Right atrium auricular region (tissue), 2 donors: ENCODE data around the gene FSTL1. TPM values are rescaled to one million over a fixed set of nuclear protein-coding genes. Genes with fewer than 3 reads are reported as not detected.

Experiments used
- DNase-seq: peaks from one replicate; pipeline ENCODE4 v3.0.0-alpha.2; 2019; ENCODE audit warnings: low spot score
- H3K27ac ChIP-seq, 2 donors: fragments of 200-600 bp; sonication (generic); 1 replicate in 1 of 2; 2 replicates in 1 of 2; pipeline ENCODE4 v1.5.1; 2016 to 2019
- H3K27me3 ChIP-seq, 2 donors: fragments of 200-600 bp; sonication (generic); one replicate each; pipeline versions ENCODE4 v1.5.1 to v1.6.0; 2017 to 2019
- H3K36me3 ChIP-seq: fragments of 200-600 bp; sonication (generic); one replicate; pipeline ENCODE4 v1.5.1; 2016
- H3K4me1 ChIP-seq, 2 donors: fragments of 200-600 bp; sonication (generic); one replicate each; pipeline versions ENCODE4 v1.5.1 to v1.6.0; 2017 to 2019
- H3K4me3 ChIP-seq, 2 donors: fragments of 200-600 bp; sonication (generic); 1 replicate in 1 of 2; 2 replicates in 1 of 2; pipeline ENCODE4 v1.5.1; 2017 to 2019; ENCODE audit warnings: mild to moderate bottlenecking in 1 of 2, moderate library complexity in 1 of 2
- H3K9me3 ChIP-seq, 2 donors: fragments of 200-600 bp; sonication (generic); one replicate each; pipeline ENCODE4 v1.5.1; 2019
- total RNA-seq, 2 donors: library from RNA; depleted of rRNA; stranded (reverse); fragments of >200 nt; gene quantifications; one replicate each; pipeline ENCODE4 v1.1.0, GENCODE V29; 2016
- TF ChIP-seq, protein P1 (sequence below), 2 donors: fragments of 200-600 bp; sonication (generic); IDR thresholded peaks; one replicate each; pipeline ENCODE4 v1.5.1; 2019; ENCODE audit warnings: antibody characterized with exemption in 2 of 2

Gene FSTL1
- total RNA-seq, 2 donors from 2014 or later: 327 to 380 TPM

DNA sequence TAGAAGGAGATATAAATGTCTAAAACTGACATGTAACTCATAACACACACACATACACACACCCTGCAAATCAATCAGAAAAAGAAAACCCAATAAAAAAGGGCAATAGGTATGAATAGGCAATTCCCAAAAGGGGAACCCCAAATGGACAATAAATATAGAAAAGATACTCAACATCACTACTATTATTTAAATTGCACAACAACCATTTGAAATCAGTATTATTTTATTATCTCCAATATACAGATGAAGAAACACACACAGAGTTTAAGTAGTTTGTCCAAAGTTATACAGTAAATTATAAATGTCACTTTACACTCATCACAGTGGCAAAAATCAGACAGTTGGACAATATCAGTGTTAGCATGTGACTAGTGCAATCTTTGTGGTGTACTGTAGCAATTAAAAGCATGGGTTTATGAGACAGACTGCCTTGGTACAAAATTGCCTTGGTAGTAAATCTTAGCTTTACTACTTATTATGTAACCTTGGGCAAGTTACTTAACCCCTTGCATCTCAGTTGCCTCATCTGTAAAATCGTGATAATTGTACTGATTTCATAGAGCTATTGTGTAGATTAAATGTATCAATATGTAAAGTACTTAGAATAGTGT is 3.4 kb upstream of the FSTL1 start:
- TF ChIP-seq, protein P1, sequence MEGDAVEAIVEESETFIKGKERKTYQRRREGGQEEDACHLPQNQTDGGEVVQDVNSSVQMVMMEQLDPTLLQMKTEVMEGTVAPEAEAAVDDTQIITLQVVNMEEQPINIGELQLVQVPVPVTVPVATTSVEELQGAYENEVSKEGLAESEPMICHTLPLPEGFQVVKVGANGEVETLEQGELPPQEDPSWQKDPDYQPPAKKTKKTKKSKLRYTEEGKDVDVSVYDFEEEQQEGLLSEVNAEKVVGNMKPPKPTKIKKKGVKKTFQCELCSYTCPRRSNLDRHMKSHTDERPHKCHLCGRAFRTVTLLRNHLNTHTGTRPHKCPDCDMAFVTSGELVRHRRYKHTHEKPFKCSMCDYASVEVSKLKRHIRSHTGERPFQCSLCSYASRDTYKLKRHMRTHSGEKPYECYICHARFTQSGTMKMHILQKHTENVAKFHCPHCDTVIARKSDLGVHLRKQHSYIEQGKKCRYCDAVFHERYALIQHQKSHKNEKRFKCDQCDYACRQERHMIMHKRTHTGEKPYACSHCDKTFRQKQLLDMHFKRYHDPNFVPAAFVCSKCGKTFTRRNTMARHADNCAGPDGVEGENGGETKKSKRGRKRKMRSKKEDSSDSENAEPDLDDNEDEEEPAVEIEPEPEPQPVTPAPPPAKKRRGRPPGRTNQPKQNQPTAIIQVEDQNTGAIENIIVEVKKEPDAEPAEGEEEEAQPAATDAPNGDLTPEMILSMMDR (IDR thresholded peaks at IDR 0.05): no peak
- DNase-seq: no peak
- Histone ChIP-seq H3K9me3 (no peaks in the 10 kb centered on the region), H3K4me3 (no peak overlapping the region), H3K27ac (no peak overlapping the region), H3K36me3 (no peaks in the 10 kb centered on the region), H3K4me1 (peaks cover 0 to 10% of the 10 kb centered on the region in 2 donors), H3K27me3 (no peaks in the 10 kb centered on the region)

DNA sequence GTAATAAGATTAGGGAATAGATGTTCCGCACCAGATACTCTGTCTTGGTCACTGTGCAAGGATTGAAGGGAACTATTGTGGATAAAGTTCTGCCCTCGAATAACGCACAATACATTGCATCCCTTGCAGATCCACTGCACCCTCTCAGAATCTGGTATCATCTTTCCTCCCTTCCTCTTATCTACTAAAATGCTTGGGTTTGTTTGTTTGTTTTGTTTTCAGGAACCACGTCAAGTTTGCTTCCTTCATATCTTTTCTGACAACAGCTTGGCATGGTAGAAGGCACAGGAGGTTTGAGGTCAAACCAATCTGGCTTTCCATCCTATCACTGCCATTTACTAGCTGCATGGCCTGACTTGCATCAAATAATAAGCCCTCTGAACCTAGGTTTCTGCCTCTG is 2.0 kb upstream of the FSTL1 start:
- no peaks in the 10 kb centered on the region for H3K9me3 ChIP-seq
- H3K27me3 ChIP-seq: no peaks in the 10 kb centered on the region
- no peaks in the 10 kb centered on the region for H3K36me3 ChIP-seq
- no peak for DNase-seq
- no peak overlapping the region for H3K4me3 ChIP-seq
- H3K27ac ChIP-seq: no peak overlapping the region
- TF ChIP-seq, protein P1 (IDR thresholded peaks at IDR 0.05): no peak
- peaks cover 0 to 24% of the 10 kb centered on the region in 2 donors for H3K4me1 ChIP-seq

DNA sequence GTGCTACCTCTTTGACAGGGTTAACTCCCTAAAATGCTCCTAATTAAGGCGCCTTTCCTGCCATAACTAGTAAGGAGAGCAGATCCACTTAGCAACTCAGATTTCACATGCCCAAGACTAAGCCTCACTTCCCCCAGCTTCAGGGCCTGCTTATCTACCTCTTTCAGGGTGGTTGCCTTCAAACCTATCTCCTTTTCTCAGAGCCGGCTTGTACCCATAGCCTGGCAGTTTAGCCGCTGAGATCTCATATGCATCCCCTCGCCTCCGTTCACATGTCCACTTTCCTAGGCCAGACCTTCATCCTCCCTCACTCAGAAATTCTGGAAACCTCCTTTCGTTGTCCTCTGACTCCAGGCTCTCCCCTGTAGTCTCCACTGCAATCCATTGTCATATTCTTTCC is 1.0 kb upstream of the FSTL1 start:
- Histone ChIP-seq H3K4me3 (peak overlapping the region; percentile 81 to 93), H3K4me1 (peaks cover 0 to 34% of the 10 kb centered on the region in 2 donors), H3K36me3 (peaks cover 10% of the 10 kb centered on the region), H3K9me3 (no peaks in the 10 kb centered on the region), H3K27me3 (no peaks in the 10 kb centered on the region), H3K27ac (peak overlapping the region; percentile 92 to 97)
- TF ChIP-seq, protein P1 (IDR thresholded peaks at IDR 0.05): no peak
- no peak for DNase-seq

DNA sequence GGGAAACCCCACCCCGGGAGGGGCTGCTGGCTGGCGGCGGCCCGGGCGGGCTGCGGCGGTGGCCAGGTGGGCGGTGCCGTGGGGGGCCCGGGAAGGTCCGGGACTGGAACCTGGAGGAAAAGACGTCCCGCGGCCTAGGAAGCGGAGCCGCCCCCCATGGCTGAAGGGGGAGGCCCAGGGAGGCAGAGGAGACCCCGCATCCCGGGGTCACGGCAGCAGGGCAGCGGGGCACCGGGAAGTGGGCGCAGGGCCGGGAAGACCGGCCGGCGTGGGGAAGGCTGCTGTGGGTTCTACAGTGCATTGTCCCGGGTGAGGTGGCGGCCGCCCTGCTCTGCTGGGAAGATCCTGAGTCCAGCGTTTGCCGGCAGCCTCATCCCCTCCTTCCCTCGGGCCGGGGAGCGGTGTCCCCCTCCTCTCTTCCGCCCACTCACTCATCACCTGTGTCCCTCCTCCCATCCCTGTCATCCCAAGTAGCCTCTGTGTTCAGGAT is 525 bp upstream of the FSTL1 start:
- Histone ChIP-seq H3K36me3 (peaks cover 14% of the 10 kb centered on the region), H3K4me3 (peak overlapping the region; percentile 81 to 93), H3K4me1 (peaks cover 0 to 39% of the 10 kb centered on the region in 2 donors), H3K27ac (peak overlapping the region; percentile 92 to 97), H3K27me3 (no peaks in the 10 kb centered on the region), H3K9me3 (no peaks in the 10 kb centered on the region)
- DNase-seq: no peak
- TF ChIP-seq, protein P1 (IDR thresholded peaks at IDR 0.05): no peak

DNA sequence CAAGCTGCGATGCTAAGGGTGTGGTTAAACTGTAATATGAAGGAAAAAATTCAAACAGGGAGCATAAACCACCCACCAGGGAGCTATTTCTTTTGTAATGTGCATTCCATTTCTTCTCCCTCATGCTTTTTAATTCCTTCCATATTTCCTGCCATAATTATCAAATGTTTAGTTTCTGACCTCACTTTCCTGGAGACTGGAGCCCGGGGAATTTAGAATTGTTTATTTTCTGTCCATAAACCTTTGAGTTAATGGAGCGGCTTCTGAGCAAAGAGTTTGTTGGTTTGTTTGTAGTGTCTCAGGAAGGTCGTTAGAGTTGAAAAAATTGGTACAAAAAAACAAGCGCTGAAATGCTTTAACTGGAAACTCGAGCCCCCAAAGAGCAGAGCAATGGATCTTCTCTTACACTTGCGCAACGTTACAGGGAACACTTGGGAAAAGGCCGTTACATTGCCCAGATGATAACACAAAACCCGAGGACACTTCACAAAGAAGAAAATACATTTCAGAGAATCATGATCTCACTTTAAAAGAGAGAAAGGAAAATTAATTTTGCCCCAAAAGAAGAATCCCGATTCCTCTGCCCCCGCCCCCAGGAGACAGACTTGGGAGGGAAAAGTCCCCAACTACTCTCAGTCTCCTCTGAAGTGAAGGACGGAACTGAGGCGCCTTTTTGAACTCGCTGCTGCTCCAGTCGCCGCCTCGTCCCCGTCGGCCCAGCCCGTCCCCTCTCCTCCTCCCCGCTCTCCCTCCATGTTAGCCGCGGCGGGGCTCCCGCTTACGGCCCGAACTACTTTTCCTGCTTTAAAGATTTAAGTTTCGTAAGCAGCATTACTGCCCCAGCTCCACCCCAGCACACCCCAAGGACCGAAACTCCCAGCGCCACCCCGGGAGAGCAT is 842 bp downstream of the FSTL1 start:
- no peak for DNase-seq
- H3K36me3 ChIP-seq: peaks cover 21% of the 10 kb centered on the region
- no peaks in the 10 kb centered on the region for H3K27me3 ChIP-seq
- peak overlapping the region; percentile 81 to 93 for H3K4me3 ChIP-seq
- peak overlapping the region; percentile 92 to 97 for H3K27ac ChIP-seq
- peaks cover 0 to 53% of the 10 kb centered on the region in 2 donors for H3K4me1 ChIP-seq
- TF ChIP-seq, protein P1 (IDR thresholded peaks at IDR 0.05): no peak
- no peaks in the 10 kb centered on the region for H3K9me3 ChIP-seq
